HCT116 (cell line): ENCODE measurements around the gene CLTC. TPM values are rescaled to one million over a fixed set of nuclear protein-coding genes. Genes with fewer than 3 reads are reported as not detected.

Experiments used
- ATAC-seq: fragments of 200-7000 bp; cut with Tn5 transposase; 2 replicates; pipeline ENCODE4 v1.9.1; 2020; ENCODE audit warnings: mild to moderate bottlenecking, moderate library complexity
- BruUV-seq: library from RNA; stranded (reverse); fragments of 400-500 nt; replicated peaks from 2 replicates; lab custom pipeline; 2021; lab: Mats Ljungman, UMichigan
- CTCF ChIA-PET: fragments of 300-600 bp; sonication (Branson Sonifier 250); formaldehyde crosslinking; loops from one replicate; lab custom pipeline; 2021; ENCODE audit warnings: antibody characterized with exemption; lab: Charles Lee
- POLR2A ChIA-PET: fragments of 300-600, 350-600 bp; sonication (Branson Sonifier 250); formaldehyde crosslinking; loops from one replicate; lab custom pipeline; 2021; ENCODE audit warnings: antibody characterized with exemption; lab: Charles Lee
- RAD21 ChIA-PET, 2 experiments: fragments of 300-600 bp; sonication (Branson Sonifier 250); formaldehyde crosslinking; loops; one replicate each; lab custom pipeline; 2023; ENCODE audit warnings: low total read pairs in 2 of 2; ENCODE audit not compliant: uncharacterized antibody in 2 of 2, unreplicated experiment in 2 of 2, low non-redundant PET in 1 of 2; lab: Charles Lee
- DNase-seq: peaks from one replicate; pipeline ENCODE4 v3.0.0-alpha.2; 2010; ENCODE audit warnings: low read depth, low spot score
- H2AFZ ChIP-seq: fragments of 200-600 bp; shearing (Covaris generic), sonication (generic); 2 replicates; pipeline ENCODE4 v1.6.1; 2017; ENCODE audit warnings: low read depth, mixed run types, mixed read lengths, antibody characterized with exemption, low read length; ENCODE audit not compliant: poor library complexity, severe bottlenecking
- H3K27ac ChIP-seq: 2 replicates; pipeline ENCODE4 v1.5.1; 2012; ENCODE audit warnings: low read depth, low read length
- H3K27me3 ChIP-seq: fragments of 200-600 bp; sonication (generic); 2 replicates; pipeline ENCODE4 v1.6.1; 2016; ENCODE audit warnings: mixed run types, low read length, mixed read lengths; ENCODE audit not compliant: insufficient read depth
- H3K36me3 ChIP-seq, 2 experiments: fragments of 200-500 bp in 1 of 2; fragments of 200-600 bp in 1 of 2; sonication (Bioruptor generic) in 1 of 2; sonication (generic) in 1 of 2; 2 replicates each; pipeline versions ENCODE4 v1.5.1 to v1.6.1; 2014 to 2016; ENCODE audit warnings: low read length in 2 of 2, inconsistent platforms in 1 of 2, mixed read lengths in 1 of 2, mixed run types in 1 of 2; ENCODE audit not compliant: insufficient read depth in 2 of 2, control insufficient read depth in 1 of 2
- H3K4me1 ChIP-seq, 2 experiments: fragments of 200-600 bp in 1 of 2; sonication (generic) in 1 of 2; 2 replicates each; pipeline versions ENCODE4 v1.5.1 to v1.6.1; 2012 to 2017; ENCODE audit warnings: low read length in 2 of 2, inconsistent platforms in 1 of 2, mild to moderate bottlenecking in 1 of 2, mixed read lengths in 1 of 2, mixed run types in 1 of 2, moderate library complexity in 1 of 2; ENCODE audit not compliant: insufficient read depth in 2 of 2, control insufficient read depth in 1 of 2
- H3K4me2 ChIP-seq: fragments of 200-600 bp; sonication (generic); 2 replicates; pipeline ENCODE4 v1.6.1; 2017; ENCODE audit warnings: mixed run types, low read length, mixed read lengths
- H3K4me3 ChIP-seq, 2 experiments: fragments of 200-600 bp in 1 of 2; sonication (generic) in 1 of 2; replicated peaks in 1 of 2; 2 replicates each; pipeline ENCODE4 v1.5.1; 2011 to 2016; ENCODE audit warnings: low read length in 2 of 2, control low read depth in 1 of 2, low read depth in 1 of 2, mild to moderate bottlenecking in 1 of 2, mixed read lengths in 1 of 2, mixed run types in 1 of 2
- H3K79me2 ChIP-seq: fragments of 200-600 bp; sonication (generic); 2 replicates; pipeline ENCODE4 v1.6.1; 2017; ENCODE audit warnings: mild to moderate bottlenecking, mixed run types, low read length, moderate library complexity, mixed read lengths; ENCODE audit not compliant: insufficient read depth
- H3K9ac ChIP-seq: fragments of 200-600 bp; sonication (generic); 2 replicates; pipeline ENCODE4 v1.6.1; 2016; ENCODE audit warnings: low read length, mixed read lengths
- H3K9me2 ChIP-seq: fragments of 200-600 bp; sonication (generic), shearing (Covaris generic); 2 replicates; pipeline ENCODE4 v1.6.1; 2017; ENCODE audit warnings: mixed run types, mild to moderate bottlenecking, moderate library complexity; ENCODE audit not compliant: insufficient read depth
- H3K9me3 ChIP-seq, 2 experiments: fragments of 200-500 bp in 1 of 2; fragments of 200-600 bp in 1 of 2; sonication (Bioruptor generic) in 1 of 2; sonication (generic) in 1 of 2; 2 replicates each; pipeline ENCODE4 v1.6.1; 2014 to 2017; ENCODE audit warnings: low read length in 2 of 2, mixed read lengths in 2 of 2, inconsistent platforms in 1 of 2, low read depth in 1 of 2, mild to moderate bottlenecking in 1 of 2, mixed run types in 1 of 2, moderate library complexity in 1 of 2; ENCODE audit not compliant: control insufficient read depth in 1 of 2, insufficient read depth in 1 of 2
- H4K20me1 ChIP-seq: fragments of 200-600 bp; sonication (generic), shearing (Covaris generic); 2 replicates; pipeline ENCODE4 v1.6.1; 2017; ENCODE audit warnings: mixed run types, mild to moderate bottlenecking, moderate library complexity; ENCODE audit not compliant: insufficient read depth
- CTCF ChIP-seq, 3 experiments: fragments of 200-600 bp in 1 of 3; sonication (generic) in 1 of 3; IDR thresholded peaks in 2 of 3; conservative IDR thresholded peaks in 1 of 3; 2 replicates each; pipeline ENCODE4 v1.5.1; 2012 to 2017; ENCODE audit warnings: low read depth in 2 of 3, low read length in 2 of 3, antibody characterized with exemption in 1 of 3, borderline replicate concordance in 1 of 3, control low read depth in 1 of 3, mild to moderate bottlenecking in 1 of 3, mixed read lengths in 1 of 3, mixed run types in 1 of 3, moderate library complexity in 1 of 3; ENCODE audit not compliant: insufficient read depth in 1 of 3
- EGR1 ChIP-seq: IDR thresholded peaks from 2 replicates; pipeline ENCODE4 v1.6.1; 2012; ENCODE audit warnings: low read depth
- ELF1 ChIP-seq: IDR thresholded peaks from 2 replicates; pipeline ENCODE4 v1.6.1; 2012; ENCODE audit warnings: low read depth, borderline replicate concordance
- EZH2phosphoT487 ChIP-seq: fragments of 200-600 bp; IDR thresholded peaks from 2 replicates; pipeline ENCODE4 v1.6.1; 2018; ENCODE audit warnings: antibody characterized with exemption, borderline replicate concordance
- FOSL1 ChIP-seq: IDR thresholded peaks from 2 replicates; pipeline ENCODE4 v1.6.1; 2012; ENCODE audit warnings: low read depth
- POLR2A ChIP-seq: IDR thresholded peaks from 2 replicates; pipeline ENCODE4 v1.7.0; 2011; ENCODE audit warnings: borderline replicate concordance; ENCODE audit not compliant: insufficient read depth, insufficient read length; ENCODE audit errors: extremely low read depth
- POLR2AphosphoS5 ChIP-seq: IDR thresholded peaks from 2 replicates; pipeline ENCODE4 v1.6.1; 2011; ENCODE audit warnings: mild to moderate bottlenecking, low read depth, low read length, moderate library complexity
- RAD21 ChIP-seq: IDR thresholded peaks from 2 replicates; pipeline ENCODE4 v1.6.1; 2012; ENCODE audit warnings: low read depth, mild to moderate bottlenecking
- SIN3A ChIP-seq: IDR thresholded peaks from 2 replicates; pipeline ENCODE4 v1.6.1; 2012; ENCODE audit warnings: low read depth
- SP1 ChIP-seq: IDR thresholded peaks from 2 replicates; pipeline ENCODE4 v1.6.1; 2012; ENCODE audit warnings: low read depth
- TCF7L2 ChIP-seq: IDR thresholded peaks from 2 replicates; pipeline ENCODE4 v1.7.0; 2011; ENCODE audit warnings: borderline replicate concordance, inconsistent platforms; ENCODE audit not compliant: insufficient read depth, insufficient read length; ENCODE audit errors: extremely low read depth
- YY1 ChIP-seq: IDR thresholded peaks from 2 replicates; pipeline ENCODE4 v1.6.1; 2011; ENCODE audit warnings: low read length, low read depth, moderate library complexity, mild to moderate bottlenecking; ENCODE audit not compliant: insufficient replicate concordance; ENCODE audit errors: extremely low read depth
- ZFX ChIP-seq: fragments of 450-650 bp; IDR thresholded peaks from 2 replicates; pipeline ENCODE4 v1.6.1; 2017
- ZNF274 ChIP-seq: fragments of 200-500 bp; sonication (Bioruptor generic); IDR thresholded peaks from 2 replicates; pipeline ENCODE4 v1.6.1; 2014; ENCODE audit warnings: mild to moderate bottlenecking, low read depth, low read length, inconsistent platforms
- intact Hi-C: fragments of 100-400 bp; cut with micrococcal nuclease; formaldehyde crosslinking; loops from 2 replicates; pipeline ENCODE4 v1.10.0; 2022
- total RNA-seq: library from RNA; stranded (reverse); gene quantifications from one replicate; pipeline ENCODE4 v1.2.1, GENCODE V29; 2021; ENCODE audit not compliant: unreplicated experiment
- TF ChIP-seq, protein P1 (sequence below): IDR thresholded peaks from 2 replicates; pipeline ENCODE4 v1.6.1; 2012
- TF ChIP-seq, protein P2 (sequence below): IDR thresholded peaks from 2 replicates; pipeline ENCODE4 v1.6.1; 2012; ENCODE audit warnings: low read depth

CLTC gene
- total RNA-seq, 1 experiment from 2014 or later, result 351 TPM

GRCh38 chr17:59668816-59669215 is 49.1 kb downstream of the CLTC start:
- Histone ChIP-seq H2AFZ (no peak overlapping the region), H3K4me1 (peaks cover 25 to 50% of the 10 kb centered on the region in 2 experiments), H3K9me2 (no peaks in the 10 kb centered on the region), H3K4me2 (peak overlapping the region; percentile 31), H3K27ac (peak overlapping the region; percentile 74; the same call in 1 of the 2 replicates), H3K9ac (no peak overlapping the region), H3K9me3 (no peaks in the 10 kb centered on the region), H3K36me3 (peaks cover 66 to 79% of the 10 kb centered on the region in 2 experiments), H3K79me2 (peaks cover 96% of the 10 kb centered on the region), H4K20me1 (peaks cover 10% of the 10 kb centered on the region; the same call in 1 of the 2 replicates), H3K4me3 (no peak overlapping the region), H3K27me3 (no peaks in the 10 kb centered on the region)
- TF ChIP-seq EGR1 (0 out of 2 replicates have a peak, but pooled peaks have one; percentile 4), SP1 (0 out of 2 replicates have a peak, but pooled peaks have one; percentile 16), FOSL1 (peak; percentile 60; the same call in 1 of the 2 replicates), CTCF (IDR thresholded peaks at IDR 0.05 in 2 of 3, conservative IDR thresholded peaks at IDR 0.05 in 1 of 3; ENCODE audit: borderline replicate concordance in 1 of 3, insufficient read depth in 1 of 3, low read depth in 2 of 3, low read length in 2 of 3) (no peak)
- ATAC-seq (peak; percentile 66), DNase-seq (peak; percentile 49)
- CTCF ChIA-PET, result no interaction called here
- BruUV-seq, result no TSS peak
- POLR2A ChIA-PET, result no interaction called here
- RAD21 ChIA-PET, result no interaction called here
- intact Hi-C loops, result no loop called here

DNA sequence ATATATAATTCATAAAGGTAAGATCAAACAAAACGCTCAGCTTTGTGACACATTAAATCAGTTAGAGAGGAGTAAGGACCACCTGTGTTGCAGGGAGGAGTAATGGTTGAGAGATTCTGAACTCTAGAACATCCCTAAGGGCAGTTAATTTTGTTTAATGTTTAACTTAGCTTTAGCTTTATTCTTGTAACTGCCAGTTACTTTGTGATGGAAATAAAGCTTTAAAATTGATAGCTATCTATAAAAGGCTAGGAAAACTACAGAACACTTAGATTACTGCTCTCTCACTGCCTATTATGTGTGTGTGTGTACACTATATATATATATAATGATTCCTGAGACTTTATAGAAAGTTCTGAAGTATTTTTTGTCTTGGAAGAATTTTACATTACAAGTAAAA is 49.7 kb downstream of the CLTC start:
- peaks cover 66 to 80% of the 10 kb centered on the region in 2 experiments for H3K36me3 ChIP-seq
- H3K9ac ChIP-seq, result no peak overlapping the region
- ChIA-PET CTCF (no interaction called here), POLR2A (no interaction called here), RAD21 (no interaction called here)
- H3K4me3 ChIP-seq, result no peak overlapping the region
- H3K9me2 ChIP-seq, result no peaks in the 10 kb centered on the region
- peaks cover 94% of the 10 kb centered on the region for H3K79me2 ChIP-seq
- no peaks in the 10 kb centered on the region for H3K9me3 ChIP-seq
- ATAC-seq (peak; percentile 43), DNase-seq (no peak)
- no peak overlapping the region for H2AFZ ChIP-seq
- peak overlapping the region; percentile 74 for H3K27ac ChIP-seq
- no peaks in the 10 kb centered on the region for H3K27me3 ChIP-seq
- peak overlapping the region; percentile 31; the same call in 1 of the 2 replicates for H3K4me2 ChIP-seq
- H4K20me1 ChIP-seq, result peaks cover 10% of the 10 kb centered on the region; the same call in 1 of the 2 replicates
- intact Hi-C loops, result no loop called here
- no TSS peak for BruUV-seq
- H3K4me1 ChIP-seq, result peaks cover 25 to 50% of the 10 kb centered on the region in 2 experiments
- TF ChIP-seq ELF1, result no peak
- no peak for TF ChIP-seq ZNF274
- TF ChIP-seq YY1, result no peak
- TF ChIP-seq TCF7L2, result no peak
- no peak for TF ChIP-seq RAD21
- TF ChIP-seq, protein P1, sequence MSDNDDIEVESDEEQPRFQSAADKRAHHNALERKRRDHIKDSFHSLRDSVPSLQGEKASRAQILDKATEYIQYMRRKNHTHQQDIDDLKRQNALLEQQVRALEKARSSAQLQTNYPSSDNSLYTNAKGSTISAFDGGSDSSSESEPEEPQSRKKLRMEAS, result no peak
- TF ChIP-seq POLR2AphosphoS5, result no peak
- TF ChIP-seq SIN3A, result no peak
- TF ChIP-seq POLR2A, result no peak
- TF ChIP-seq, protein P2, sequence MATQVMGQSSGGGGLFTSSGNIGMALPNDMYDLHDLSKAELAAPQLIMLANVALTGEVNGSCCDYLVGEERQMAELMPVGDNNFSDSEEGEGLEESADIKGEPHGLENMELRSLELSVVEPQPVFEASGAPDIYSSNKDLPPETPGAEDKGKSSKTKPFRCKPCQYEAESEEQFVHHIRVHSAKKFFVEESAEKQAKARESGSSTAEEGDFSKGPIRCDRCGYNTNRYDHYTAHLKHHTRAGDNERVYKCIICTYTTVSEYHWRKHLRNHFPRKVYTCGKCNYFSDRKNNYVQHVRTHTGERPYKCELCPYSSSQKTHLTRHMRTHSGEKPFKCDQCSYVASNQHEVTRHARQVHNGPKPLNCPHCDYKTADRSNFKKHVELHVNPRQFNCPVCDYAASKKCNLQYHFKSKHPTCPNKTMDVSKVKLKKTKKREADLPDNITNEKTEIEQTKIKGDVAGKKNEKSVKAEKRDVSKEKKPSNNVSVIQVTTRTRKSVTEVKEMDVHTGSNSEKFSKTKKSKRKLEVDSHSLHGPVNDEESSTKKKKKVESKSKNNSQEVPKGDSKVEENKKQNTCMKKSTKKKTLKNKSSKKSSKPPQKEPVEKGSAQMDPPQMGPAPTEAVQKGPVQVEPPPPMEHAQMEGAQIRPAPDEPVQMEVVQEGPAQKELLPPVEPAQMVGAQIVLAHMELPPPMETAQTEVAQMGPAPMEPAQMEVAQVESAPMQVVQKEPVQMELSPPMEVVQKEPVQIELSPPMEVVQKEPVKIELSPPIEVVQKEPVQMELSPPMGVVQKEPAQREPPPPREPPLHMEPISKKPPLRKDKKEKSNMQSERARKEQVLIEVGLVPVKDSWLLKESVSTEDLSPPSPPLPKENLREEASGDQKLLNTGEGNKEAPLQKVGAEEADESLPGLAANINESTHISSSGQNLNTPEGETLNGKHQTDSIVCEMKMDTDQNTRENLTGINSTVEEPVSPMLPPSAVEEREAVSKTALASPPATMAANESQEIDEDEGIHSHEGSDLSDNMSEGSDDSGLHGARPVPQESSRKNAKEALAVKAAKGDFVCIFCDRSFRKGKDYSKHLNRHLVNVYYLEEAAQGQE, result no peak
- TF ChIP-seq ZFX, result no peak
- no peak for TF ChIP-seq EZH2phosphoT487
- TF ChIP-seq FOSL1, result no peak
